Esophagus squamous epithelium (tissue), 5 donors: ENCODE data around the gene SLAIN2. TPM values are rescaled to one million over a fixed set of nuclear protein-coding genes. Genes with fewer than 3 reads are reported as not detected.
A peak's percentile ranks its signal among the peaks of the same experiment; 100 is the strongest.

ENCODE experiments used
- DNase-seq: peaks from one replicate; lab custom pipeline; 2025; lab: John Stamatoyannopoulos, UW
- H3K27ac ChIP-seq, 4 donors: fragments of 200-600 bp; sonication (generic); one replicate each; pipeline ENCODE4 v1.5.1; 2016 to 2019; ENCODE audit warnings: mild to moderate bottlenecking in 1 of 4
- H3K27me3 ChIP-seq, 4 donors: fragments of 200-600 bp; sonication (generic); 1 replicate in 3 of 4; 2 replicates in 1 of 4; pipeline versions ENCODE4 v1.5.1 to v1.6.0; 2017 to 2021; ENCODE audit warnings: antibody characterized with exemption in 1 of 4
- H3K36me3 ChIP-seq, 3 donors: fragments of 200-600 bp; sonication (generic); one replicate each; pipeline ENCODE4 v1.5.1; 2016 to 2019
- H3K4me1 ChIP-seq, 3 donors: fragments of 200-600 bp; sonication (generic); one replicate each; pipeline ENCODE4 v1.5.1; 2017 to 2019
- H3K4me3 ChIP-seq, 4 donors: fragments of 200-600 bp; sonication (generic); 1 replicate in 3 of 4; 2 replicates in 1 of 4; pipeline ENCODE4 v1.5.1; 2016 to 2019; ENCODE audit warnings: mild to moderate bottlenecking in 2 of 4, moderate library complexity in 1 of 4
- H3K9me3 ChIP-seq, 3 donors: fragments of 200-600 bp; sonication (generic); one replicate each; pipeline ENCODE4 v1.5.1; 2016 to 2019
- CTCF ChIP-seq, 6 experiments: fragments of 450-650 bp in 4 of 6; fragments of 200-600 bp in 2 of 6; sonication (generic) in 2 of 6; IDR thresholded peaks; one replicate each; pipeline ENCODE4 v1.5.1; 2016 to 2019; ENCODE audit warnings: antibody characterized with exemption in 6 of 6, mild to moderate bottlenecking in 4 of 6, moderate library complexity in 4 of 6
- POLR2A ChIP-seq, 4 donors: fragments of 450-650 bp; IDR thresholded peaks; one replicate each; pipeline ENCODE4 v1.6.1; 2017; ENCODE audit warnings: antibody characterized with exemption in 4 of 4, mild to moderate bottlenecking in 4 of 4, moderate library complexity in 3 of 4
- WGBS, 2 donors: methylation state at CpG; one replicate each; pipeline ENCODE4 v1.1.5; 2018; 5-methylcytosine and 5-hydroxymethylcytosine counted together
- intact Hi-C: fragments of 100-400 bp; cut with DNase I; formaldehyde crosslinking; loops from one replicate; pipeline ENCODE4 v1.15.0; 2022
- total RNA-seq, 4 donors: library from RNA; depleted of rRNA; stranded (reverse); fragments of >200 nt; gene quantifications; one replicate each; pipeline ENCODE4 v1.1.0, GENCODE V29; 2016
- donor health status: DM: yes; HTN: yes; CAD: no.

SLAIN2 gene
- total RNA-seq, 4 donors from 2014 or later, result 30.1 to 88.9 (median 75.4) TPM

GRCh38 chr4:48372272-48372671, 30.9 kb downstream of the SLAIN2 start:
- Histone ChIP-seq H3K27me3 (no peaks in the 10 kb centered on the region), H3K9me3 (no peaks in the 10 kb centered on the region), H3K4me1 (peaks cover 11 to 64% (median 16%) of the 10 kb centered on the region in 3 donors), H3K4me3 (no peak overlapping the region), H3K27ac (no peak overlapping the region), H3K36me3 (no peaks in the 10 kb centered on the region)
- DNase-seq, result no peak
- TF ChIP-seq POLR2A (IDR thresholded peaks at IDR 0.05), result no peak
- no peak for TF ChIP-seq CTCF (IDR thresholded peaks at IDR 0.05)
- 20 to 25% methylated on average over 1 of the region's 1 CpG for WGBS, 2 donors
- intact Hi-C loops, result no loop called here

GRCh38 chr4:48375651-48376304, 34.4 kb downstream of the SLAIN2 start:
- intact Hi-C loops, result no loop called here
- H3K36me3 ChIP-seq, result peaks cover 0 to 25% (median 0%) of the 10 kb centered on the region in 3 donors
- 45 to 65% methylated on average over 4 to 6 of the region's 6 CpGs for WGBS, 2 donors
- H3K27ac ChIP-seq, result peak overlapping the region; percentile 71 to 85 (median 79)
- no peaks in the 10 kb centered on the region for H3K27me3 ChIP-seq
- no peak for DNase-seq
- no peak for TF ChIP-seq POLR2A (IDR thresholded peaks at IDR 0.05)
- TF ChIP-seq CTCF (IDR thresholded peaks at IDR 0.05), result no peak
- H3K9me3 ChIP-seq, result no peaks in the 10 kb centered on the region
- no peak overlapping the region for H3K4me3 ChIP-seq
- peaks cover 11 to 55% (median 14%) of the 10 kb centered on the region in 3 donors for H3K4me1 ChIP-seq

GRCh38 chr4:48379587-48380180, 38.4 kb downstream of the SLAIN2 start:
- intact Hi-C loops, result no loop called here
- 58 to 65% methylated on average over 1 of the region's 1 CpG for WGBS, 2 donors

GRCh38 chr4:48380583-48381167, 39.3 kb downstream of the SLAIN2 start:
- peaks cover 2 to 34% (median 9%) of the 10 kb centered on the region in 3 donors for H3K4me1 ChIP-seq
- H3K27me3 ChIP-seq, result no peaks in the 10 kb centered on the region
- intact Hi-C loops, result no loop called here
- 18 to 50% methylated on average over 1 of the region's 1 CpG for WGBS, 2 donors
- no peak for TF ChIP-seq POLR2A (IDR thresholded peaks at IDR 0.05)
- TF ChIP-seq CTCF (IDR thresholded peaks at IDR 0.05), result no peak
- H3K4me3 ChIP-seq, result no peak overlapping the region
- H3K36me3 ChIP-seq, result peaks cover 0 to 65% (median 0%) of the 10 kb centered on the region in 3 donors
- peak overlapping the region in 2 of 4 donors; percentile 44 to 71 for H3K27ac ChIP-seq
- no peaks in the 10 kb centered on the region for H3K9me3 ChIP-seq
- no peak for DNase-seq

More at GRCh38 chr4:48379587-48380180, 38.4 kb downstream of the SLAIN2 start:
- Histone ChIP-seq H3K36me3 (peaks cover 0 to 55% (median 0%) of the 10 kb centered on the region in 3 donors), H3K4me3 (no peak overlapping the region), H3K4me1 (peaks cover 11 to 44% (median 15%) of the 10 kb centered on the region in 3 donors), H3K9me3 (no peaks in the 10 kb centered on the region), H3K27ac (no peak overlapping the region), H3K27me3 (no peaks in the 10 kb centered on the region)
- no peak for DNase-seq
- TF ChIP-seq POLR2A (IDR thresholded peaks at IDR 0.05) (no peak), CTCF (IDR thresholded peaks at IDR 0.05) (no peak)
